ENCODE measurements around the gene PHF2.

PHF2 gene

DNA sequence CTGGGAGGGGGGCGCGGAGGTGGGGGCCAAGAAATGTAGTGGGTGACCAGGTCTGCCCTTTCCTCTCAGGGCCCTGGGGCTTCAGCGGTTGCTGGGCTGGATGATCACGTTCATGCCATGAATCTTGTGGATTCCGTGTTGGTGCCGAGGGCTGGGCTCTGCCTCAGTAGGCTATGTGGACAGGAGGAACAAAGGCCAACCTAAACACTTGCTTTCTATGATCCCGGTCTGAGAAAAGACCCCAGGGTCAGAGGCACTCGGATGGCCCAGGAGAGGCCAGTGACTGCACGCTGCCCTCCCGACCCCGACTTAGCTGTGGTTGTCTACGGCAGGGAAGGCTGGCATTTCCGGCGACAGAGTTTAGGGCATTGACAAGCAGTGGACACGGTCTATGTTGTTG is 26.6 kb downstream of the PHF2 start:
- no peak for DNase-seq

DNA sequence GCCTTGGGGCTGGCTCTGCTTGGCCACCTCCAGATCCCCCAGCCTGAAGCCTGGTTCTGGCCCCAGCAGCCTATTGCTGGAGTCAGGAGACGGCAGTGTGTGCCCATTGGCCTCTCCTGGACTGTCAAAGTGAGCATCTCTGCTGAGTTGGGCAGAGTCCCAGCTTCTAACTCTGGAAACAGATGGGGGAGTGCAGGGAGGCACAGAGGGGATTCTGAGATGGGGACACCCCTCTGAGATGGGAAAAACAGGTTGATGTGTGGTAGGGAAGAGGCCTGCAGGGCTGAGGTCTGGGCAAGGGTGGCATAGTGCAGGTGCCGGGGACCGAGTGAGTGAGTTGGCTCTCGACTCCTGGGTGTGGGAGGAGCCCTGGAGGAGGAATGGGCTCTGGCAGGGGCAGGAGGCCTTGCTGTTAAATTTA is 27.5 kb downstream of the PHF2 start:
- no peak for DNase-seq

DNA sequence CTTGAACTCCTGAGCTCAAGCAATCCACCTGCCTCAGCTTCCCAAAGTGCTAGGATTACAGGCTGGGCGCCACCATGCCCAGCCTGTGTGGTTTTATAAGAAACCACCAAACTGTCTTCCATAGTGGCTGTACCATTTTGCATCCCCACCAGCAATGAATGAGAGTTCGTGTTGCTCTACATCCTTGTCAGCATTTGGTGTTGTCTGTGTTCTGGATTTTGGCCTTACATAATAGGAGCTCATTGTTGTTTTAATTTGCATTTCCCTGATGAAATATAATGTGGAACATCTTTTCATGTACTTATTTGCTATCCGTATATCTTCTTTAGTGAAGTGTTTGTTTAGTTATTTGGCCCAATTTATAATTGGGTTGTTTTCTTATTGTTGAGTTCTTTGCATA is 29.8 kb downstream of the PHF2 start:
- no peak for DNase-seq

DNA sequence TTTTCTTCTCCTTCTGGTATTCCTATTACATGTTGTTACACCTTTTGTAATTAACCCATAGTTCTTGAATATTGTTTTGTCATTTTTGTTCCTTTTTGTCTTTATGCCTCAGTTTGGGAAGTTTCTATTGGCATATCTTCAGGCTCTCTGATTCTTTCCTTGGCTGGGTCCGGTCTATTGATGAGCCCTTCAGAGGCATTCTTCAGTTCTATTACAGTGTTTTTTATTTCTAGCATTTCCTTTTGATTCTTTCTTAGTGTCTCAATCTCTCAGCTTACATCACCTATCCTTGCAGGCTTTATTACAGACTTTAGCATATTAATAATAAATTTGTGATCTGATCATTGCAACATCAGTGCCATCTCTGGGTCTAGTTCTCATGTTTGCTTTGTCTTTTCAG is 33.8 kb downstream of the PHF2 start:
- no peak for DNase-seq

DNA sequence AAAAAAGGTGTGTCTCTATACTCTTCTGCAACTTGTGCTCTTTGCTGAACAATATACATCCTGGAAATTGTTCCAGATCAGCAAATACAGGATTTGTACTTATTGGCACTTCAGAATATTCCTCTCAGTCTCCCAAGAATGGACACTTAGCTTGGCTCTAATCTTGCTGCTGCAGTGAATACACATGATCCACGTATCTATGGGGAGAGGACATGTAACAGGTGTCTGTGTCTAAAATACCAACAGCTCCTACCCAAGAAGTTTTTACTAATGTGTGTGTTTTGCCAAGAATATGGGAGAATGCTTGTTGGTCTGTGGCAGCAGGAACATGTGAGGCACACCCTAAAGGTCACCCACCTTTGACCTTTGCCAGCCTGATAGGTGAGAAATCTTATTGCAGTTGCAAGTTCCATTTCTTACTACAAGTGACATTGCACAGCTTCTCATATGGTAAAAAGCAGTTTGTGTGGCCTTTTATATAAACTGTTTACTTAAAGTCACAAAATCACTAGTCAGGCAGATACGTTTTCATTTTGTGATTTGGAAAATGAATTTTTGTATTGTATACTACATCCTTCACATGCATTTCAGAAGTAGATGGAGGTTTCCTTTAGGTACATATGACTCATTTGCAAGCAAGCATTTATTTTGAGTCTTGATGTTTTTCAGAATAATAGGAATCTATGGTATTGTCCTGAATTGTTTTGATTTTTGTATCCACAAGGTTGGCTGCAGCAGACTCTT is 35.8 kb downstream of the PHF2 start:
- no peak for DNase-seq

DNA sequence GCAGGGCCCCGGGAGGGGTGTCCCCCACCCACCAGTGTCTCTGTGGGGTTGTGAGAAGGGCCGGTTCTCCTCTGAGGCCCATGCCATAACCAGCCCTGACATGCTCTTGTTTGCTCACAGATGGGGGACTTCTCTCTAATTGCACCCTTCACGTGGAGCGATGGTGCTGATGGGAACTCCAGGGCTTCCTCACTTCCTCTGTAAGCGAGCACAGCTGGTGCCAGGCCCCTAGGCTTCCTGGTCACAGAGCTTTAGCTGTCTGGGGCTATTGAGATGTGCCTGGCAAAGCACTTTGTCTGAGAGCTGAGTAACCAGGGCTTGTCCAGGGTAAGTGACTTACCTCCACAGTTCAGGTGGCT is 36.4 kb downstream of the PHF2 start:
- DNase-seq = no peak

DNA sequence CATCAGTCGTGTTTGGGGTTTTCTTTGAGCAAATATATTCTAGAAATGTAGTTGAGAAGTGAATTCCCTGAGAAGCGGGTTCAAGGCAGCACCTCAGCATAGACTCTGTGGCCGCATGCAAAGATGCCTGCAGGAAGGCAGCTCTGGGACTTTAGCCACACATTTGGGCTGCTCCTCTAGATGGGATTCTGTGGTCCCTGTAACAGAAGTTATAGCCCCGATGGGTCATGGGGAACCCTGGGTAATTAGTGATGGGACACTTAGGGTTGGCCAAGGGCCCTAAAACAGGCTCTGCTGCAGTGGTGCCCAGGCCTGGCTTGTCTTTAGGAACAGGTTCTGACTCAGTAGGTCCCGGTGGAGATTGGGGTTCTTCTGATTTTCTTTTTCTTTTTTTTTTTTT is 36.8 kb downstream of the PHF2 start:
- no peak for DNase-seq

DNA sequence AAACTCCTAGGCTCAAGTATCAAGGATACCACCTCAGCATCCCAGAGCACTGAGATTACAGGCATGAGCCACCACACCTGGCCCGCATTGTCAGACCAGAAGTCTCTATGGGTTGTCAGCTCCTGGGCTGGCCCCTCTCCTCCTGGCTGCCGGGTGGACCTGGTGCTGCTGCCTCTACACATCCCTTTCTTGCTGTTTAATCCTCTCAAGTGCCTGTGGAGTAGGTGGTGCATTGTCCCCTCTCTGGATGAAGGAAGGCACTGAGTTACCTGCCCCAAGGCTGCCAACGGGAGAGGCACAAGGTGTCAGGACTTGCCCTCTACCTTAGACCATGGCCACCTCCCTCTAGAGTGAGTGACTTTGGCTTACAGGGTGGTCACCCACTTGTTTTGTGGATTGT is 37.4 kb downstream of the PHF2 start:
- DNase-seq = no peak

DNA sequence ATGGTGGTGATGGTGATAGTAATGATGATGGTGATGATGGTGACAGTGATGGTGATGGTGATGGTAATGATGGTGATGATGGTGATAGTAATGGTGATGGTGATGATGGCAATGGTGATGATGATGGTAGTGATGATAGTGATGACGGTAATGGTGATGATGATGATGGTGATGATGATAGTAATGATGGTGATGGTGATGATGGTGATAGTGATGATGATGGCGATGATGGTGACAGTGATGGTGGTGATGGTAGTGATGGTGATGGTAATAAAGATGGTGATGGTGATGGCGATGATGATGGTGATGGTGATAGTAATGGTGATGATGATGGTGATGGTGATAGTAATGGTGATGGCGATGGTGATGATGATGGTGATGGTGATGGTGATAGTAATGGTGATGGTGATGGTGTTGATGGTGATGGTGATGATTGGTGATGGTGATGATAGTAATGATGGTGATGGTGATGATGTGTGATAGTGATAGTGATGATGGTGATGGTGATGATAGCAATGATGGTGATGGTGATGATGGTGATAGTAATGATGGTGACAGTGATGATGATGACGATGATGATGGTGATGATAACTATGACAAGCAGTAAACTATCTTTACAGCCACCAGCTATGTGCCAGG is 38.6 kb downstream of the PHF2 start:
- DNase-seq = no peak

DNA sequence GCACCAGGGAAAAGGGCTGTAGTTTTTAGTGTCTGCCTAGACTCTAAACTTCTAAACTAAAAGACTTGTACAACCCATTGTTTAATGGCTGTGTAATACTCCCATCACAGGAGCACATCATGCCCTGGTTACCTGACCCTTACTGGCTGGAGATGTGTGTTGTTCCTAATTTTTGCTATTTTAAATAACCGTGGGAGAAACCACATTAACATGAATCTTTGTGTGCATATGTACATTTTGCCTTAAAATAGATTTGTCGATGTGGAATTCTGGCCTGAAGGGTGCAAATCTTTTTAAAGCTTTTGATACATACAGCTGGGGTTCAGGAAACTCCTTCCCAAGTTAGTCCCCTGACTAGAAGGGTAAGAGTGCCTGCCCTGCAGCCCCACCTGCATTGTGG is 39.7 kb downstream of the PHF2 start:
- no peak for DNase-seq

DNA sequence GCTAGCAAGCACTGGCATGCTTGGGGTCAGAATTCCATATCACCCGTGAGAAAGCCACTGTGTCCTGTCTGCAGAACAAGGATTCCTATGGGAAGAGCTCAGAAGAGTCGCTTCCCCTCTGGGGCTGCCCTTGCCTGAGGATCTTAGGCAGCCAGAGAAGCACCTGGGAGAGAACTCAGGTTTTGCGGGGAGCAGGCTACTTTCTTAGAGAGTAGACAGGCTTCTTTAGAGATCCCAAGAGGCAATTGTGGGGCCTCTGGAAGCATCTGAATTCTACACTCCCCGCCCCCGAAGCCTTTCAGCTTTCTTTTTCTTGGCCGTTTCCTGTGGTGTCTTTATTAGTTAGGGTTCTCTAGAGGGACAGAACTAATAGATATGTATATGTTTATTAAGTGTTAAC is 40.9 kb downstream of the PHF2 start:
- DNase-seq = no peak

DNA sequence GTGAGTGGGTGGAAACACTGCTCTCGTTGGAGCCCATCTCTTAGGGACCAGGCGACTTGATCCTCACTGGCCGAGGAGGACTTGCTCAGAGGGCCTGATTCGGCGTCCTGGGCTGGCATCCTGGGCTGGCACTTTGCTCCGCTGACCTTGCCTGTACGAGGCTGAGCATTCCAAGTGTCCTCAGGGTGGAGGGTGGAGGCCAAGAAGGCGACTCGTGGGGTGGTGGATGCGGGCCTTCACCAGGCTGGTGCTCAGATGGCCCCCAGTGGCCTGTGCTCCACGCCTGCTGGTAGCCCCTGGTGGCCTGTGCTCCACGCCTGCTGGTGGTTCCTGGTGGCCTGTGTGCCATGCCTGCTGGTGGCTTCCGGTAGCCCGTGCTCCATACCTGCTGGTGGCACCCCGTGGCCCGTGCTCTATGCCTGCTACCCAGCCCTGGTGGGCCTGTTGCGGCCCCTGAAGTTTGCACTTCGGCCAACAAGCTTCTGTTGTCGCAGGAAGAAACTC is 42.9 kb downstream of the PHF2 start:
- no peak for DNase-seq

DNA sequence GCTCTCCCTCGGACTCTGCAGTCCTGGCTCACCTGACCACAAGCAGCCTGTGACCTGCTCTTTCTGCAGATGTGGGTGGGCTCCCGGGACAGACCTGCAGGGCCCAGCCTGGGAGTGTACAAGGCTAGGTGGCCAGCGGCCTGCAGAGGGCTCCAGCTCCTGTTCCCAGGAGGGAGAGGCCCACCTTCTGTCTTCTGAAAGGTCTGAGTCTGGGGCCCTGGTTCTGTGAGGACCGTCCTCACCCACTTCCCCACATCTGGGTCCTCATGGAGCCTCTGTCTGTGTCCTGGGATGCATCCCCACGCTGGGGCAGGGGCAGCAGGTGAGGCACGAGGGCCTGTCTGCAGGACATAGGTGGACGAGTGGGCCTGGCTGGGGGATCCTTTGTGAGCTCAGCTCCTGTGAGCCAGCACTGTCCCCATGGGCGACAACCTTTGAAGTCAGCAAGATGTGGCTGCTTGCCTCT is 43.7 kb downstream of the PHF2 start:
- no peak for DNase-seq

DNA sequence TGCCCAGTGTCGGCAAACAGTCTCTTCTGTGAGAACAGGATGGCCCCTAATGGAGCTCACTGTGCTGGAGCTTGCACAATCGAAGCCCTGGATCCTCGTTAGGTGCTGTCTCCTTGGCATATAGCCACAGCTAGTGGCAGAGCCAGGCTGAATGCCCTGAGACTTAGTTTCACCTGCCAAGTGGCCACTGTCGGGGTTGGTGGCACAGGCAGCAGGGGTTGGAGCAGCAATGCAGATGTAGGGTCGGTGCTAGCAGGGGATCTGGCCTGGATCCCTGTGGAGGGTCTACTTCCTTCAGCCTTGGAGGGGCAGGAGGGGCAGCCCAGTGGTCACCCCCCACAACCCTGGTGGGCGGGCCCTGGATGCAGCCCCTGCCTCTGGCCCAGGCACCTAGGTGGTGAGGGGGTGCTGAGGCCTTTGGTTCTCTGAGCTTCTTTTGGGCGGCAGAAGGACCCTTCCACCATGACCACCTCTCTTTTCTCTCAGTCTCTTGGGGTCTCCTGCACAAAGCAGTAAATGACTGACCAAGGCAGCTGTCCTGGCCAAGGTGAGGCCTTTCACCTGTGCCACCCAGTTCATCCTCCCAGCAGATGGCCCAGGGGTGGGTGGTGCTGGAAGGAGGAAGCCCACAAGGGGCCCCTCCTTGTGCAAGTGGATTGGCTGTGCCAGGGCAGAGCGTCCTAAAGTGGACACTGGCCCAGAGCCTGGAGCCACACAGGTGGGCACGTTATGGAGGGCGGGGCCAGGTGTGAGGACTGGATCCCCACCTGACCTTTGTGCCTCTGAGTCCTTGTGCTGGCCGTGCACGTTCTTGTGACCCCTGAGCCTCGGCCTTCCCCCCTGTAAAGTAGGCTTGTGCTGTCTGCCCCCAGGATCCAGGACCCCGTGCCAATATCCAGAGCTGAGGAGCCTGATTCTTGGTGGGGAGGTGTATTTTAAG is 44.8 kb downstream of the PHF2 start:
- no peak for DNase-seq

DNA sequence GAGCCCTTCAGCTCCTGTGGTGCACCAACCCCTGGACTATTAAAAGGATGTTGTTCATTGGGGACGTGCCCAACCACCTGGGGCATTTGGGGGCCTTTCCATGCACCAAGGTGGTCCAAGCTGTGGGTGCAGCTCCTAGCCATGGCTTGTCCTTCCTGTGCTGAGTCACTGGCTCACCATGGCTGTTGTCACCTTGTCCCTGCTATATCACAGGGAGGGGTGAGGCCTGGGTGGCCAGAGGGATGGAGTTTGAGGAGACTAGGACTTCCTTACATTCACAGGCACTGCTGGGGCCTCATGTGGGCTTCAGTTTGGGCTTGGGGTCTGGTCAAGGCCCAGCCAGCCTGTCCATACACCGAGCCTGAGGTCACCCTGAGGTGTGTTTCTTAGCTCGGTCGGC is 45.5 kb downstream of the PHF2 start:
- DNase-seq = no peak

DNA sequence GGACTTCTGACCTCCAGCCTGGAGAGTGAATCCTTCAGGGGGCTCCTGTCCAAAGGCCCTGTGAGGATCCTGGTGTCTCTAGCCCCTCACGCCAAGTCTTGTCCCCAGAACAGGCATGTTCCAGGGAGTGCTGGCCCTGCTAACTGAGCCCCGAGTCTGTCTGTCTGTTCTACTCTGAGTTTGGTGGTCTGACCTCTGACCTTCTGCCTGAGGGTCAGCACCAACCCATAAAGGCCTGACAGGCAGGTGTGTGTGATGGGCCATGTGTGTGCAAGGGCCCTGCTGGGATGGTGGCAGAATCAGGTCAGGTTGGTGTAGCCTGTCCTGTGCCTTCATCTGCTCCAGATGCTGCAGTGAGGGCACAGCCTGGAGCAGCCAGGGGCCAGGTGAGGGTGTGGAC is 46.3 kb downstream of the PHF2 start:
- DNase-seq = no peak

DNA sequence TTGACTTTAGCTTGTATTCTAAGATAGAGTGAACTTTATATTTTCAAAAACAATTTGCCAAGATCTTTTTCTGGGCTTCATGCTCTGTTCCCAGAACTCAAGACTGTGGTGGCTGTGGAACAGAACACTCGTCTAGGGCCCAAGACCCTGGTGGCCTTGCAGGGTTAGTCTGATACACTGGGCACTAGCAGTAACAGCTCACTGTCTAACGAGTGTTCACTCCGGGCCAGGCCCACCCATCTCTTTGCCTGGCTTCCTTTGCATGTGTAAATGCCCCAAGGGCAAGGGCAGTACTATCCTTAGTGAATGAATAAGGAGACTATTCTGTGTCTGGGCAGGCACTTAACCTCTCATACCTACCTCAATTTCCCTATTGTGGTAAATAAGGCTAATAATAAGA is 47.4 kb downstream of the PHF2 start:
- DNase-seq = no peak

DNA sequence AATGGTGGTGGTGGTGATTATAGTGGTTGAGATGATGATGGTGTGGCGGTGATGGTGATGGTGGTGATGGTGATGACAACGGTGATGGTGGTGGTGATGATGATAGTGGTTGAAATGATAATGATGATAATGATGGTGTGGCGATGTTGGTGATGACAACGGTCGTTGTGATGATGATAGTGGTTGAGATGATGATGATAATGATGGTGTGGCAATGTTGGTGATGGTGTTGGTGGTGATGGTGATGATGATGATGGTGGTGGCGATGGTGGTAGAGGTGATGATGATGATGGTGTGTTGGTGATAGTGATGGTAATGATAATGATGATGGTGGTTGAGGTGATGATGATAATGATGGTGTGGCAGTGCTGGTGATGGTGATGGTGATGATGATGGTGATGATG is 48.0 kb downstream of the PHF2 start:
- DNase-seq = no peak

DNA sequence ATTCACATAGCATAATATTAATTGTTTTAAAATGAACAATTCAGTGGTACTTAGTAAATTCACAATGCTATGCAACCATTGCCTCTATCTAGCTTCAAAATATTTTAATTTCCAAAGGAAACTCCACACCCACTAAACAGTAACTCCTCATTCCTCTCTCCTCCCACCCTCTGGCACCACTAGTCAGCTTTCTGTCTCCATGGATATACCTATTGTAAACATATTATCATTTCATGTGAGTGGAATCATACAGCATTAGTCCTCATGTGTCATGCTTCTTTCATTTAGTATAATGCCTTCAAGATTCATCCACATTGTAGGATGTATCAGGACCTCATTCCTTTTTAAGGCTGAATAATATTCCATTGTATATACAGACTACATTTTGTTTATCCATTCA is 48.6 kb downstream of the PHF2 start:
- no peak for DNase-seq

DNA sequence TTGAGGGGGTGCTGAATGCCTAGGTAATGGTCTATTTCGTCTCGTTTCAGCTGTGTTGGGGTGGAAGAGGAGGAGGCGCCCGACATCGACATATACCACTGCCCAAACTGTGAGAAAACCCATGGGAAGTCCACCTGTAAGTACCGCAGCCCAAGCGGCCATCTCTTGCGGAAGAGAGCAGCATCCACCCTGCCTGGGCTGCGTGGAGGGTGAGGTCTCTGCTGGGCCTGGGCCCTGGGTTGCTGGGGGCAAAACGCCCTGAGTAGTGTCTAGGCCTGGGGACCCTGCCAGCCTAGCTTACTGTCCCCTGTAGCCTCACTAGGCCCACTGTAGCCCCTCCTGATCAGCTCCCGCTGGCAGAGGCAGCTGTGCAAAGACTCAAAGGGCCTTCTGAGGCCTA is 53.5 kb downstream of the PHF2 start:
- DNase-seq = no peak

DNA sequence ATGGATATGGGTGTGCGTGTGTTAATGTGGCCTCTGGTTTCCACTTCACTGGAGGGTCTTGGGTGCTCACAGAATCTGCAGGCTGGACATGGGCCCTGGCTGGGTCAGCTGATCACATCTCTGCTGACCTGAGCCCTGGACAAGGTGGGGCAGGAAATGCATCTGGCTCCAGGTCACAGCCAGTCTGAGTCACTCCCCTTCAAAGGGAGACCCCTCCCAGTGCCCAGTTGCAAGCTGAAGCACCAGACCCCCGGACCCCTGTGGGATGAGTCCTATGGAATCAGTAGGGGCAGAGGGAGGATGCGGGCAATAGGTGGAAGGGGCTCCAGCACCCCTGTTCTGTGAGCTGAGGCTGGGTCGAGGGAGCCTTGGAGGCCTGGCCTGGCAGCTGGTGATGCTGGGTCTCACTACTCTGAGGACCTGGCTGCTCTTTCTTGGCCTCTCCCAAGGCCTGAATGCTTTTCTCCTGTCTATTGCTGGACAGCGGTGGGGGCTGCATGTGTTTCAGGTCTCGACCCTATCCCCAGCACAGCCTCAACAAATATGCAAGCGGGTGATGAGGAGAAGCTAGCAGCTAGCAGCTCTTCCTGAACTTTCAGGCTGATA is 54.5 kb downstream of the PHF2 start:
- no peak for DNase-seq

DNA sequence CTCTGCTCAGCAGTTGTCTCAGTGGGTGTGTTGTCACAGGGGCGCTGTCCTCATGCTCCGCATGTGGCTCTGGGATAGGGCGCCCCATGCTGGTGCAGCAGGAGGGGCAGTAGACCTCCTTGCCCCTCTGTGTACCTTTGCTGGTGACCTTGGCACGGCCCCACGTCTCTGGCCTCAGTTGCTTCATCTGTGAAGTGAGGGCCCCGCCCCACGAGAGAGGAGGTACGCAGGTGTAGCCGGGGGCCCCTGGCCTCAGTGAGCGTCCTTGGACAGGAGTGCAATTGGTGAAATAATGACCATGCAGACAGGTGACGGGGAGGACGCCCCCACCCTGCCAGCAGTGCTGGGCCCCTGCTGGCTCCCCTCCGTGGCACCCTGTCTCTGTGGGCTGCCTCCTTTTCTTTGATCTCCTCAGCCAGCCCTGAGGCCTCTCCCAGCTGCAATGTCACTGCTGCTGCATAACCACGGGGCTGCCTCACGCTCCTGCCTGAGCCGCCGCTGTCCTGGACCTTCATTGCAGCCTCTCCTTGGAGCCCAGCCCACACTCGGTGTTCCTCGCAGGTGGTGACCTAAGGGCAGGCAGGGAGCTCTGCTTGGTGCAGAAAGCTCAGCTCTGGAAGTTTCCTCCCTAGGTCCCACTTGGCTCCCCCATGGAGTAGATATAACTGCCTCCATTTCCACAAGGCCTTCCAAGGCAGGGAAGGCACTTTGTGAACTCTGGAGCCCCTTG is 57.3 kb downstream of the PHF2 start:
- no peak for DNase-seq
